Activated CD8-positive, alpha-beta memory T cell treated with anti-CD3 and anti-CD28 coated beads for 48 hours (primary cell): ENCODE measurements around the gene SAMD3.
"Not testable (repeated sequence)": the region's sequence is repeated elsewhere in the genome, so short reads cannot be mapped to it uniquely, and the experiment has no call there.

Experiments used
- DNase-seq, 3 experiments: peaks; one replicate each; pipeline ENCODE4 v3.0.0-alpha.2; 2020; ENCODE audit warnings: low read depth in 2 of 3, low spot score in 2 of 3

SAMD3 gene

DNA sequence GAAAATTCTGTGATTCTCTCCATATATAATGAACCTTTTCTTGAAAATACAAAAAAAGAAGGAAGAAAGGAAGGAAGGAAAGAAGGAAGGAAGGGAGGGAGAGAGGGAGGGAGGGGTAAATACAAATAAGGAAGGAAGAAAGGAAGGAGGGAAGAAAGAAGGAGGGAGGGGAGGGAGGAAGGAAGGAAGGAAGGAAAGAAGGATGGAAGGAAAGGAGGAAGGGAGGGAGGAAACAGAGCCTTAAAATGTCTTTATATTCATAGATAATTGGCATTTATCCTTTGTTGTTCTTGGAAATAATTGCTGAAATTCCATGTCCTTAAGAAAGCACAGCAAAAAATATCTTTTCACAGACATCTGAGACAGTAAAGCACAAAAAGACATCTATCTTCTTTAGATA is 40.3 kb downstream of the SAMD3 start:
- DNase-seq: no peak

DNA sequence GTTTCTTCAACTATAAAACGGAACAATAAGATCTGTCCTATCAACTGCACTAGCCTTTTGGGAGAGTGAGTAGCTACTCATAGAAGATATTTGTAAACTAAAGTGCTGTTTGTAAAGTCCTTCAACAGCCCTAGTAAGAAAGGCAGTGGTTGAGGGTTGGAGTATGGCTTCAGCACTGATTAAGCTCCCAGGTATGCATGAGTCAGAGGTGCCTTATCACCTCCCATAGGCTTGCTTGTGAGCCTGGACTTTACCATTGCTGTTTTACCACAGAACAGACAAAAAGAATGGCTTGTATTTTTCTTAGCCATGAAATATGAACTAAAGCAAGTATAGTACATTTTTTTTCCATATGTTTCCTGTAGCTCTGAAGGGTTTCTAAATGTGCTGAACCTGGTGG is 44.1 kb downstream of the SAMD3 start:
- no peak for DNase-seq

GRCh38 chr6:130176378-130176777 is 46.4 kb downstream of the SAMD3 start:
- no peak for DNase-seq

DNA sequence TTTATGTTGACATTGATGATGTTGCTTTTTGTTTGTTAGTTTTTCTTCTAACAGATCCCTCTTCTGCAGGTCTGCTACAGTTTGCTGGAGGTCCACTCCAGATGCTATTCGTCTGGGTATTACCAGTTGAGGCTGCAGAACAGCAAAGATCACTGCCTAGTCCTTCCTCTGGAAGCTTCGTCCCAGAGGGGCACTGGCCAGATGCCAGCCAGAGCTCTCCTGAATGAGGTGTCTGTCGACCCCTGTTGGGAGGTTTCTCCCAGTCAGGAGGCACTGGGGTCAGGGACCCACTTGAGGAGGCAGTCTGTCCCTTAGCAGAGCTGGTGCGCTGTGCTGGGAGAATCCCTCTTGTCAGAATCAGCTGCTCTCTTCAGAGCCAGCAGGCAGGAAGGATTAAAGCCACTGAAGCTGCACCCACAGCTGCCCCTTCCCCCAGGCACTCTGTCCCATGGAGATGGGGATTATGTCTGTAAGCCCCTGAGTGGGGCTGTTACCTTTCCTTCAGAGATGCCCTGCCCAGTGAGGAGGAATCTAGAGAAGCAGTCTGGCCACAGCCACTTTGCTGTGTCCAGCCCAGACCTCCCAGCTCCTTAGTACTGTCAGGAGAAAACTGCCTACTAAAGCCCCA is 49.3 kb downstream of the SAMD3 start:
- not testable (repeated sequence) for DNase-seq

DNA sequence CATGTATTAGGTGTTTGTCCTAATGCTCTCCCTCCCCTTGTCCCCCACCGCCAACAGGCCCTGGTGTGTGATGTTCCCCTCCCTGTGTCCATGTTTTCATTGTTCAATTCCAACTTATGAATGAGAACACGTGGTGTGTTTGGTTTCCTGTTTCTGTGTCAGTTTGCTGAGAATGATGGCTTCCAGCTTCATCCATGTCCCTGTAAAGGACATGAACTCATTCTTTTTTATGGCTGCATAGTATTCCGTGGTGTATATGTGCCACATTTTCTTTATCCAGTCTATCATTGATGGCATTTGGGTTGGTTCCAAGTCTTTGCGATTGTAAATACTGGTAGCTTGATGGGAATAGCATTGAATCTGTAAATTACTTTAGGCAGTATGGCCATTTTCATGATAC is 52.6 kb downstream of the SAMD3 start:
- not testable (repeated sequence) for DNase-seq

- DNase-seq: no peak
Observed at GRCh38 chr6:130167655-130168054, 55.1 kb downstream of the SAMD3 start.

DNA sequence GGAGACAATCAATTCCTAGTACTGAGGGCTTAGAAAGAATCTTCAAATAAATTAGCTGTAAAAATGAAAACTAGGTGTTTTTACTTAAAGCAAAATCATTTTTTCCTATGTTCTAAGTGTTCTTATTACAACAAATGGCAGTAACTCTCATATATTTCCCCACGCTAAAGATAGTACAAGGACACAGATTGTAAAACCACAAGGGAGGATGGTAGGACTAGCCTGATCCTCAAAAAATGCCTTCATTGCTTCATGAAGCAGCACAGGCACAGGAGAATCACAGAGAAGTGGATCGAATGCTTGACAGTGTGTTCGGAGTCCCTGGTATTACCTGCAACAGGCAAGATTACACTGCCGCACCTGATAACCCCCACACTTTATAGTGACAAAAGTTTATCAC is 58.5 kb downstream of the SAMD3 start:
- no peak for DNase-seq

- DNase-seq: no peak
Observed at GRCh38 chr6:130163266-130163665, 59.5 kb downstream of the SAMD3 start.

- DNase-seq: no peak
Observed at GRCh38 chr6:130162421-130162820, 60.3 kb downstream of the SAMD3 start.

GRCh38 chr6:130161683-130162404 is 60.9 kb downstream of the SAMD3 start:
- DNase-seq: no peak

GRCh38 chr6:130159956-130160355 is 62.8 kb downstream of the SAMD3 start:
- DNase-seq: no peak

DNA sequence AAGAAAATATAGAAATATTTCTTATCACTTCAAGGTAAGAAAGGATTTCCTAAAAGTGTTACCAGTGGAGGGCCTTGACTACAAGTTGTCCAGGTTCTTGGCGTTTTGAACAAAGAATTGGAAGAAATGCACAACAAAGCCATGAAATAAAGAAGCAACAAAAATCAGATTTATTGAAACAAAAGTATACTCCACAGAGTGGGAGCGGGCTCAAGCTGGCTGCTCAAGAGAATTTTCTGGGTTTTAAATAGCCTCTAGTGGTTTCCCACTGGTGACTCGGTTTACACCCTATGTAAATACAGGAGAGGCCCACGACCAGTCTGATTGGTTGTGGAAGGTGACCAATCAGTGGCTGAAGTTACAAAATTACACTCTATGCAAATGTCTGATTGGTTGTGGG is 64.2 kb downstream of the SAMD3 start:
- no peak for DNase-seq

GRCh38 chr6:130158056-130158455 is 64.7 kb downstream of the SAMD3 start:
- DNase-seq: no peak

DNA sequence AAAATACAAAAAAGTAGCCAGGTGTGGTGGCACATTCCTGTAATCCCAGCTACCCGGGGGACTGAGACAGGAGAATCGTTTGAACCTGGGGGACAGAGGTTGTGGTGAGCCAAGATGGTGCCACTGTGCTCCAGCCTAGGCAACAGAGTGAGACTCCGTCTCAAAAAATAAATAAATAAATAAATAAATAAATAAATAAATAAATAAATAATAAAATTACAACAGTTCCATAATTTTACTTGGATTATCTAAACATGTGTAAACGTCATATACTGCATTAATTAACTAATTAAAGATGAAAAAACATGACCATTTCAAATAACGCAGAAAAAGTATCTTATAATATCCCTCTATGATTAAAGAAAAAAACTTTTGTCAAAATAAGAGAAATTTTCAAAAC is 65.8 kb downstream of the SAMD3 start:
- DNase-seq: no peak

DNA sequence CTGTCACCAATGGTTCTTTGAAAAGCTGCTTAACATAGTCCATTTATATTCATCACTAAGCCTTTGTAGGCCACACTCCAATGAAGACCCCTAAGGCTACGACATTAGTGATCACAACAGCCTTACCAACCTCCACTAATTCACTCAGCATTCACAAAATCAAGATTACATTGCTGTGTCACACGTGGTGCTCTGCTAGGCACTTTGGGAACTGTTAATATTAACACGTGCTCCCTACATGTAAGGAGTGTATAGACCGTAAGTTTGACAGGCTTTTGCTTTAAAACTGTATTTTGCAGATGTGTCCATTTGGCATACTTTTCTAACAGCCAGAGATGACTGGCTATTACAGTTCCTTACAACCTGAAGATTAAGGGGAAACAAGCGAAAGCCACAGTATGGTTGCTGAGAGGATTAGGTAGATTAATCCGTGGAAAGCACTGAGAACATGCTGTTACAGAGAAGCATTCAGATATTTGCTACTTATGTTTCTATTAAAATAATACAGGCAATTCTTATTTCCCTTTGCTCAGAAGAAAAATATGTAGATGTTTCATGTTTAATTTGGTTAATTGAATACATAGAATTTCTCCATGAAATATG is 69.7 kb downstream of the SAMD3 start:
- DNase-seq: no peak

DNA sequence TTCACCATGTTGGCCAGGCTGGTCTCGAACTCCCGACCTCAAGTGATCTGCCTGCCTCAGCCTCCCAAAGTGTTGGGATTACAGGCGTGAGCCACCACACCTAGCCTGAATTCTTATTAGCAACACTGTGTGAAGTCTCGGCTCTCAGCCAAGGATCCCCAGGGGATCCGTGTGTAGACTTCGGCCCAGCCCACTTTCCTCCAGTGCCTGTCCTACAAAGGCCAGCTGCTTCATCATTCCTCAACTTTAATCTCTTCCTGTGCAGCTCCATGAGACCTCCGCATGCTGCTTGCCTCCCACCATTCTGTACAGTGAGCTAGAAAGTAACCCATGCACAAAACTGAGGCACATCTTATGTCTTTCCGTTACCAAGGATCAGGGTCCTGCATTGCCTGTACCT is 71.8 kb downstream of the SAMD3 start:
- DNase-seq: no peak

DNA sequence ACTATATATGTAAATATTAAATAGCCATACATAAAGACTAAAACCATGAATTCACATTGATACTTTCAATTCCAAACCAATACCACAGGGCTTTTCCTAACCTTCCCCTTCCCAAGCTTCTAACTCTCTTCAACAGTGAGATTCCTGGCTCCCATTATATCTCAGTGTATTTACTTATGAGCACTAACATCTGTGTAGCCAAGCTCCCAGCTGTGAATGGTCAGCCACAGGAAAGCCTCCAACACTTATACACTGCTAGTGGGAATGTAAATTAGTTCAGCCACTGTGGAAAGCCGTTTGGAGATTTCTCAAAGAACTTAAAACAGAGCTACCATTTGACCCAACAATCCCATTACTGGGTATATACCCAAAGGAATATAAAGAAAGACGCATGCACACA is 73.7 kb downstream of the SAMD3 start:
- not testable (repeated sequence) for DNase-seq

DNA sequence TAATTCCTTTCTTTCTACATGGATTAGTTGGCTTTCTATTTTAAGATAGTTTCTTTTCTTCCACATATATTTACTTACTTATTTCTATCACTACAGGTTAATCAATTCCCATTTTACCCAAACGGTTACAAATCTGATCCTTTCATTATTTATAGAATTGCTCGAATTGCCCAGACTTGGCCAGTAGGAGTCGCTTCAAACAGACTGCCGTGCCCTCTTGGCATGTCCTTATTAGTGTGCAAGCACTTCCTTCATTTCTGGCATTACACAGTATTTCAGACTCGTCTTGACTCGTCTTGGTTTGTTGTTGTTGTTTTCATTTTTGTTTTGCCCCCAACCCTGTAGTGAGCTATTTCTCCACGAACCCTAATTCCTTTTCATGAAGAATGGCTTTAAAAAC is 74.6 kb downstream of the SAMD3 start:
- DNase-seq: no peak

DNA sequence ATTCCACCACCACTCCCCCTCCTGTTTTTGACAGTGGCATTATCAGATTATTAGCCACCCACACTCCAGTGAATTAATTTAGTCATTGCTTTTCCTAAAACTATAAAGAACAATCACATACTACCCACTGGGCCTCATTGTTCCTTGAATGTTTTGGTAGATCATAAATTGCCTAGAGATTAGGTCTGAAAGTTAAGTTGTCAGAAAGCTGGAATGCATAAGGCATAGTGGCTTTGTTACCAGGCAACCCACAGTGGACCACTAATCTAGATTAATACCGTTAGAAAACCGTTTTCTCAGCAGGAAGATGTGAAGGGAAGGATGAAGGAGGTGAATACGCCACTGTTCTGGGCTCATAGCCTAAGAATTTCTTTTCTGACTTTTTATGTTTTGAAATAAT is 75.6 kb downstream of the SAMD3 start:
- DNase-seq: no peak

DNA sequence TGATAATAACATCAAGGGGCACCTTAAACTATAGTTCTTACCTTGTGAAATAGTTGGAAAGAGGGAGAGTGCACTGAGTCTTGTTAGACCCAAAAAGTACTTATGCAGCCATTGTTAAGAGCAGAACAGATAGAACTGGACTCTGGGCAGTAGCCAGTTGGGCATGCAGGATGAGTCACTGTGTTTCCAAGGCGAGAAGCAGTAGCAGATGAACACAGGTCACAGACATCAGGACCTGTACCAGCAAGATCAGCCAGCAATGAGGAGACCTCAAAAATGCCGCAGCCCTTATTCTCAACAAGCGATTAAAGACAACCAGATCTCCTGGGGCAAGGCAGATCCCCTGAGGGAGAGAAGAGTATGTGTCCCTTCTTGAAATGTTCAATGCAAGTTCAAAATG is 79.0 kb downstream of the SAMD3 start:
- no peak for DNase-seq

DNA sequence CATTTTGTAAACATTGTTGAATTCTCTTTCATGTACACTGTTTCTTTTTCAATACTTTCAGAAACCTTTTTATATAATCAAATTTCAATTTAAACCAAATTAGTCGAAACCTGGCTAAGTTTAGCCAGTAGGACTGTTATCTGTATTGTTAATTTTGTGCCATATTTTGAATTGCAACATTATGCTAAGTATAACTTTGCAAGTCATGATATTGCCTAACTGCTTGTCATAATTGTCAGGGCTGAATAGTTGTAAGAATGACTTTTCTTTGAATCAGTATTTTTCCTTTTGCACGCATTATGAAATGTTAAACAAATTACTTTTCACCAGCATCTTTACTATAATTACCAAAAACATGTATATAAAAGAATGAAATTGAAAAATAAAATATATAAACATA is 82.7 kb downstream of the SAMD3 start:
- DNase-seq: no peak

DNA sequence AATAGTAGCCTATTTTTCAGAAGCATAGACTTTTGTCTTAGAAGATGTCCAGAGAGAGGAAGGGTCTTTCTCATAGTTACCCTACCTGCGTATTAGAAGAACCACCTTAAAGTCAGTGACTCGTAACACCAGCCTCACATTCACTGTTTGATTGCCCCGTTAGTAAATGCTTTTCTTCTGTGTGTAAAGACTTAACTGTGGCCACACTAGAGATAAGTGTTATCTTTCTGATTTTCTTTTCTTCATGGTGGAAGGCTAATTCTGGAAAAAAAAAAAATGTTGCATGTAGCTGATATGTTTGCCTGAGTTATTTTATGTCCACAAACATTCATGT is 83.9 kb downstream of the SAMD3 start:
- no peak for DNase-seq
